NCI-H2171 (cell line): ENCODE results near the gene MAGOHB.

Experiments used
- DNase-seq: peaks from one replicate; lab custom pipeline; 2025; lab: John Stamatoyannopoulos, UW

Gene MAGOHB

GRCh38 chr12:10554756-10555481, 58.5 kb downstream of the MAGOHB start:
- DNase-seq = no peak

- no peak for DNase-seq
Observed at GRCh38 chr12:10554228-10554755, 59.1 kb downstream of the MAGOHB start.
